Muscle of back (tissue), 11 donors: ENCODE measurements around the gene CEP72. TPM values are rescaled to one million over a fixed set of nuclear protein-coding genes. Genes with fewer than 3 reads are reported as not detected.
"Not testable (repeated sequence)": the region's sequence is repeated elsewhere in the genome, so short reads cannot be mapped to it uniquely, and the experiment has no call there.

Experiments
- DNase-seq, 3 donors: peaks; one replicate each; pipeline versions ENCODE4 v3.0.0 to v3.0.0-alpha.2; 2013
- polyA plus RNA-seq, 10 donors: library from polyadenylated mRNA; unstranded; fragments of 120-200 nt; gene quantifications; one replicate each; pipeline ENCODE4 v1.2.1, GENCODE V29; 2013; ENCODE audit not compliant: insufficient read length in 10 of 10

The CEP72 gene
- polyA plus RNA-seq, 10 donors = 3.0 to 6.5 (median 3.9) TPM

- peak; percentile 41 to 83 (median 73) for DNase-seq
Measured at GRCh38 chr5:671459-672328, 59.6 kb downstream of the CEP72 start.

- peak; percentile 66 to 94 (median 90) for DNase-seq
Measured at GRCh38 chr5:672329-673160, 60.4 kb downstream of the CEP72 start.

GRCh38 chr5:673161-673830, 61.2 kb downstream of the CEP72 start:
- DNase-seq = no peak

GRCh38 chr5:673831-674629, 61.9 kb downstream of the CEP72 start:
- peak in 2 of 3 donors; percentile 16 to 61 for DNase-seq

- no peak for DNase-seq
Measured at GRCh38 chr5:674630-675011, 62.5 kb downstream of the CEP72 start.

- DNase-seq = no peak
Measured at GRCh38 chr5:675111-675870, 63.2 kb downstream of the CEP72 start.

- DNase-seq = no peak
Measured at GRCh38 chr5:675871-676698, 63.9 kb downstream of the CEP72 start.

GRCh38 chr5:676699-677076, 64.5 kb downstream of the CEP72 start:
- DNase-seq = no peak

GRCh38 chr5:677131-678101, 65.3 kb downstream of the CEP72 start:
- no peak for DNase-seq

GRCh38 chr5:678521-678920, 66.4 kb downstream of the CEP72 start:
- not testable (repeated sequence) for DNase-seq

- DNase-seq = not testable (repeated sequence)
Measured at GRCh38 chr5:679166-679895, 67.2 kb downstream of the CEP72 start.

- not testable (repeated sequence) for DNase-seq
Measured at GRCh38 chr5:680118-680795, 68.1 kb downstream of the CEP72 start.

GRCh38 chr5:680836-681235, 68.7 kb downstream of the CEP72 start:
- DNase-seq = not testable (repeated sequence)

GRCh38 chr5:681317-682191, 69.4 kb downstream of the CEP72 start:
- DNase-seq = not testable (repeated sequence)

GRCh38 chr5:682216-682615, 70.1 kb downstream of the CEP72 start:
- not testable (repeated sequence) for DNase-seq
